Stimulated activated CD4-positive, alpha-beta T cell treated with anti-CD3 and anti-CD28 coated beads, TNF-alpha, amount 100 ng/mL, for 4 hours (primary cell): Measurements from ENCODE around the gene CTAGE1.

Experiments used
- DNase-seq, 3 experiments: peaks; one replicate each; pipeline ENCODE4 v3.0.0-alpha.2; 2020; ENCODE audit warnings: low read depth in 3 of 3

CTAGE1 gene

GRCh38 chr18:22391407-22392345 lies 26.0 kb downstream of the CTAGE1 start:
- DNase-seq: no peak

DNA sequence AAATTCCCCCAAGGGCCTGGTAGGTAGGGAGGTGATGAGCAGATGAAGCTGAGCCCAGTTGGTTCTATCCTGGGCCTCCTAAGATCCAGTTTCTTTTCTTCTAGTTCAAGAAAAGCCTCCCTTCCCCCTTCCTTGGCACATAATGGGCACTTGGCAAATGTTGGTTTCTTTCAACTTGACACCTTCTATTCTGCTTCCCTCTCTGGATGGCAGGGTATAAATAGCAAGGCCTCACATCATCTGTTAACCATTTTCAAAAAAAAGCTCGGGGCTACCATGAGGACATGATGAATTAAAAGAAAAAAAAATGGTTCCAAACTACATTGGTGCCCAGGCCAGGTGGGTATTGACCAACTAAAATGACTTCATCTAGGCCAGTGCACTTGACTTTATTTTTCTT lies 29.9 kb downstream of the CTAGE1 start:
- no peak for DNase-seq

- DNase-seq: no peak
Measured at GRCh38 chr18:22387364-22387763, 30.4 kb downstream of the CTAGE1 start.

DNA sequence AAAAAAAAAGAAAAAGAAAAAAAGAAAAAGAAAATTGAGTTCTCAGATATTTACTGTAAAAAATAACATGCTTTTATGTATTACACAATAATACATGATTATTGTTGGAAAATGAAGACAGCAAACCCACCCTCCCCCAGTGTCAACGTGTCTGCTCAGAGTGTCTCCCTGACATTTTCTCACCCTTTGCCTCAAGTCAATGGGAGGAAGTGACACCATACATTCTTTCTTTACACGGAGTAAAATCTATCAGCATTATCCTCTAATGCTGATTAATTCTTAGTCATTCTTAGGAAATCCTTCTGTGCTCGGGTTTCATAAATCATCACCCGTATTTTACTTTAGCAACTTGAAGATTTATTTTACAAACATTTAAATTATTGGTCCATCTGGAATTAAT lies 32.0 kb downstream of the CTAGE1 start:
- DNase-seq: no peak

GRCh38 chr18:22378672-22379282 lies 38.9 kb downstream of the CTAGE1 start:
- no peak for DNase-seq

DNA sequence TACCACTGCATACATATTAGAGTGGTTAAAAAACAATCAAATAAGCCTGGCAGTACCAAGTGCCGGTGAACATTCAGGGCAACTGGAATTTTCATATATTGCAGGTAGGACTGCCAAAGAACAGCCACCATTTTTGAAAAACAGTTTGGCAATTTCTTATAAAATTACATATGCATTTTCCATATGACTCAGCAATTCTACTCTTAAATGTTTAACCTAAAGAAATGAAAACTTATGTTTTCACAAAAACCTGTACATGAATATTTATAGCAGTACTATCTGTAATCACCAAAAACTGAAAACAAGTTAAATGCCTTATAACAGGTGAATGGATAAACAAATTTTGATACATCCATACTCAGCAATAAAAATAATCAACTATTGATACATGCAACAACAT lies 39.9 kb downstream of the CTAGE1 start:
- DNase-seq: no peak

DNA sequence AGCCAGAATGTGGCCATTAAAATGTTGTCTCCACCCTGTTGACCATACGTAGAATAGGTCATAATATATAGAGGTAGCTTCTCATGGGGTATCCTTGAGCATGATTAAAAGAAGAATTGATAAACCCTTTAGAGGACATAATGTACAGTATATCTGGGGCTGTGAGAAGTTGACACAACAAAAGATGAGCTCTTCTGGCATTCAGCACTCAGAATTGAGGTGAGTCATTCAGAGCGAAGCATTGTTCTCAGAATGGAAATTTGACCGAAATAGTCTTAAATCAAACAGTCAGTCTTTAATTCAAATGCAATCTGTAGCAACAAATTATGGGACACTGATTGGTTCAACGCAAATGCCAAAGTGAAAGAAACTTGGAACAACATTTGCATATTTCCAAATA lies 47.3 kb downstream of the CTAGE1 start:
- DNase-seq: no peak

- no peak for DNase-seq
Measured at GRCh38 chr18:22368021-22368420, 49.7 kb downstream of the CTAGE1 start.

DNA sequence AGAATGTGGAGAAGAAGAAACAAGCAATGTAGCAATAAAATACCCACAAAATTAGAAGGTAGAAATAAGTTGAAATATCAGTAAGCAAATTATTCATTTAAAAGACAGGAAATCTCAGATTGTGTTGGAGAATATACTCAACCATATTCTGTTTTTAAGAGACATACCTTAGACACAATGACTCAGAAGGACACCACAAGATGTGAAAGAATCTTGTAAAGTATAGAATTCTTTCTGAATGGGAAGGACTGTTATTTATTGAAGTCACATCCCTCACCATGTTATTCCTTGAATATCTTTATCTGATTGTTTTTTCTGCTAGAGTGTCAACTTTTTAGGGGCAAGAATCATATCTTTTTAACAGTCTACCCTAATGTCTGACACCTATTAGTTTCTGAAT lies 50.4 kb downstream of the CTAGE1 start:
- no peak for DNase-seq

DNA sequence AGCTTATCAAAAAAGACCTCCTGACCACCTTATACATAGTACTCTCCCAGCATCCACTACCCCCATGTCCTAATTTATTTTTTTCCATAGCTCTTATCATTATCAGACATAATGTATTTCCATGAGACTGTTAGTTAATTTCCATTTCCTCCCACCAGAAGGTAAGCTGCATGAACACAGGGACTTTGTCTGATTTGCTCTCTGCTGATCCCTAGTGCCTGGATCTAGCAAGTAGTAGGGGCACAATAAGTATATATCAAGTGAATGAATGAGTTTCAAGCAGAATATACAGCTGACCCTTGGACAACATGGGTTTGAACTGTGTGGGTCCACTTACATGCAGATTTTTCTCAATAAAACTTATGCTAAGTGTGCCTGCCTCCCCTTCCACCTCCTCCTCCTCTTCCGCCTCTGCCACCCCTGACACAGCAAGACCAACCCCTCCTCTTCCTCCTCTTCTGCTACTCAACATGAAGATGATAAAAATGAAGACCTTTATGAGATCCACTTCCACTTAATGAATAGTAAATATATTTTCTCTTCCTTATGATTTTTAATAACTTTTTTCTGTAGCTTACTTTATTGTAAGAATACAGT lies 53.8 kb downstream of the CTAGE1 start:
- DNase-seq: no peak
